ENCODE measurements around the gene IYD. TPM values are rescaled to one million over a fixed set of nuclear protein-coding genes. Genes with fewer than 3 reads are reported as not detected.

IYD gene, protein sequence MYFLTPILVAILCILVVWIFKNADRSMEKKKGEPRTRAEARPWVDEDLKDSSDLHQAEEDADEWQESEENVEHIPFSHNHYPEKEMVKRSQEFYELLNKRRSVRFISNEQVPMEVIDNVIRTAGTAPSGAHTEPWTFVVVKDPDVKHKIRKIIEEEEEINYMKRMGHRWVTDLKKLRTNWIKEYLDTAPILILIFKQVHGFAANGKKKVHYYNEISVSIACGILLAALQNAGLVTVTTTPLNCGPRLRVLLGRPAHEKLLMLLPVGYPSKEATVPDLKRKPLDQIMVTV
- not detected for total RNA-seq
- long read RNA-seq: 0 reads

DNA sequence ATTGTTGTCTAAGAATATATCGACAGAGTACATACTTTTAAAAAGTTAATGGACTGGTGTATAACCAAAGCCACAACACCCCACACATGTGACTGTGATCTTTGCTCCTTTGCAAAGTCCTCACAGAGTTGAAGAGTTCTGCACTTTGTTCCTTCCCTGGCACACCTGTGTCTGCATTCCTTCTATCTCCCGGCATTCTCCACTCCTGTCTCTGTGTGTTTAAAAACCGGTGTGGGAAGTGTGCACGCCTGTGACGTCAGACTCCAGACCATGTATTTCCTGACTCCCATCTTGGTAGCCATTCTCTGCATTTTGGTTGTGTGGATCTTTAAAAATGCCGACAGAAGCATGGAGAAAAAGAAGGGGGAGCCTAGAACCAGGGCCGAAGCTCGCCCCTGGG lies at the start of gene IYD:
IYD (plus strand) TSS at position 251 of the 400 bp plus-strand sequence; CDS start at position 271, 20 bp downstream.
- intact Hi-C loops (cut with DNase I): no loop called here
- ATAC-seq (ENCODE audit: poor library complexity): no peak

DNA sequence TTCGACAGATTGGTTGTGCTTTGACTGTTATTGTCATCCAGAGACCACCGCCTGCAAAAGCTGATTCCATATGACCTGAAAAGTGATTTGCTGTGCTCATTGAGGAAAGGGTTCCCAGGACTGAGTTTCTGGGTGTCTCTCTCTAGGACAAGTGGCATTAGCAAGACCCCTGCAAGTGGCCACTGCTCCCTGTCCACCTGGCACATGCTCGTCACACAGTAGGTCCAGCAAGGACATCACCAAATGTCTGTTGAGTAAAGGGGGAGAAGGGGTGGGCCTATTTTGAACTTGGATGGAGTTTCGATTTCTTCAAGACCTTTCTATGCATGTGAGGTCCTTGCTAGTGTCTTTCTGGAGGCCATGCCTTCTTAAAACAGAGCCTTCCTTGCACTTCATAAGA lies 48.9 kb upstream of the IYD start:
- intact Hi-C loops (cut with DNase I): loop anchor here (5.0 kb wide), 1 partner anchor 178 kb away; the partner anchor contains the start of gene PPP1R14C
- no peak for ATAC-seq (ENCODE audit: poor library complexity)
- no peak for DNase-seq

More for the DNA sequence above, at the start of gene IYD:
- no peak for DNase-seq

DNA sequence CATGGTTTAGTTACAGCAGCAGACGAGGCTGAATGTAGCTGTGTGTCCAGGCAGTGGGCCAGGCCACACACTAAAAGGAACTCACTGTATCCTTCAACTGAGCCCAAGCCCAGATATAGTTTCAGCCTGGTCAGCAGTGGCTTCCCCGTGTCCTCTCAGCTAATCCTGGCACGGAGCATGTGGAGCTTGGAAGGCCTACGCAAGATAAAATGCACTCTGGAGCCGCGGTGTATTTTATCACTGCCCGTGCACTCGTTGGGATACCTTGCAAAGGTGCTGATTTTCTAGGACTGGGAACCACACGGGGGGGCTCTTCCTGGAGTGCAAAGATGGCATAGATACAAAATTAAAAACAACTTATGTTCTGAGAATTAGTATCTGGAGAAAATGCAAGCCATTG lies 48.4 kb upstream of the IYD start:
- DNase-seq (peak; percentile 83), ATAC-seq (ENCODE audit: poor library complexity) (peak; percentile 98)
- intact Hi-C loops (cut with DNase I): loop anchor here (5.0 kb wide), 1 partner anchor 178 kb away; the partner anchor contains the start of gene PPP1R14C

DNA sequence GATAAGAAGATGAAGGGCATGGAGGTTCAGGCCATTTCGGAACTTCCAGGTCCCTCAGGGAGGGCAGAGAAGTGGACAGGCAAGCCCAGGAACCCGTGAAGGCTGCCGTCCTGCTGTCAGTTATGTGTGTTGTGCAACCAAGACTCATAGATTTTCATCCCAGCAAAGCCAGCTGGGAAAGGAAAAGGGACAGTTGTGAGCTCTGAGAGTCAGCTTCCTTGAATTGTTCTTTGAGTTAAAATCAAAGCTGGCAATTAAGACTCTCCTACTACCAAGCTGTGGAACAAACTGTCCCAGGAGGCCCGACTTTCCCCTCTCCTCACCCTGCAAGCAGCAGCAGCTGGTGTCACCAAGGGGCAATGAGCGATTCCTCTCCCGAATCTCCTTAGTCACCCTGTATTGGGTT lies 46.3 kb upstream of the IYD start:
- intact Hi-C loops (cut with DNase I): loop anchor here (5.0 kb wide), 1 partner anchor 180 kb away; the partner anchor contains the start of gene PPP1R14C
- no peak for ATAC-seq (ENCODE audit: poor library complexity)
- DNase-seq: no peak

DNA sequence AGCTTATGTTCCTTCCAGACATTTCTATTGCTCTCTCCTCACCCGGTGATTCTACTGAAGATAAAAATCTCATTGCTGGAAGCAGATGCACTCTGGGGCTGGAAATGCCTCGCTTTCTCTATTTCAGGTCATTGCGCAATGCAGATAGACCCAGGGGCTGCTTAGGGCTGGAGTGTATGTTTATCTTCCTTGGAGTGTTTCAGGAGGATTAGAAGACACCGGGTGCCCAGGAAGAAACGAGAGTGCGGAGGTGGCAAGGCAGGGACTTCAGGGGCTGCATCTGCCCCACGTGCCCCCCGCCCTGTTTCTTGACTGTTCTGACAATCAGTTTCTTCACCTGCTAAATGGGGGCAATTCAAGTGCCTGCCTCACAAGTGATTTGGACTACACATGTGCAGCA lies 45.6 kb upstream of the IYD start:
- no peak for DNase-seq
- no peak for ATAC-seq (ENCODE audit: poor library complexity)
- intact Hi-C loops (cut with DNase I): loop anchor here (5.0 kb wide), 1 partner anchor 181 kb away; the partner anchor contains the start of gene PPP1R14C

DNA sequence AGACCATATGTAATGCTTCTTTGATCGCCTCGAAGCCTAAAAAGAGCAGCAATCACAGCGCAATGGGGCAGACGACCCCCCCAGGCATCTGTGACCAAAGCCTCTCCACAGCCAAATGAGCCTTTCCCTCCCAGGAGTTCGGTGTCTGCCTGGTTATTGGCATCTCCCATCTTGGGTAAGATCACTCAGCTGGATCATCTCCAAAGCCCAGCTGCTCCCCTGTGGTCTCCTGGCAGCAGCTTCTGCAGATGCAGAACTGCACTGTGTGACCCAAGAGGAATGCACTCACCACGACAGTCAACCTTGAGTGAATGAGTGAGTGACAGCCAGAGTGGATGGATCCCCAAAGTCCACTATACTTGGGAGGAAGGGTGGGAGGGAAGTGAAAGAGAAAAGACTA lies 44.8 kb upstream of the IYD start:
- DNase-seq (no peak), ATAC-seq (ENCODE audit: poor library complexity) (no peak)
- intact Hi-C loops (cut with DNase I): loop anchor here (5.0 kb wide), 1 partner anchor 182 kb away; the partner anchor contains the start of gene PPP1R14C

DNA sequence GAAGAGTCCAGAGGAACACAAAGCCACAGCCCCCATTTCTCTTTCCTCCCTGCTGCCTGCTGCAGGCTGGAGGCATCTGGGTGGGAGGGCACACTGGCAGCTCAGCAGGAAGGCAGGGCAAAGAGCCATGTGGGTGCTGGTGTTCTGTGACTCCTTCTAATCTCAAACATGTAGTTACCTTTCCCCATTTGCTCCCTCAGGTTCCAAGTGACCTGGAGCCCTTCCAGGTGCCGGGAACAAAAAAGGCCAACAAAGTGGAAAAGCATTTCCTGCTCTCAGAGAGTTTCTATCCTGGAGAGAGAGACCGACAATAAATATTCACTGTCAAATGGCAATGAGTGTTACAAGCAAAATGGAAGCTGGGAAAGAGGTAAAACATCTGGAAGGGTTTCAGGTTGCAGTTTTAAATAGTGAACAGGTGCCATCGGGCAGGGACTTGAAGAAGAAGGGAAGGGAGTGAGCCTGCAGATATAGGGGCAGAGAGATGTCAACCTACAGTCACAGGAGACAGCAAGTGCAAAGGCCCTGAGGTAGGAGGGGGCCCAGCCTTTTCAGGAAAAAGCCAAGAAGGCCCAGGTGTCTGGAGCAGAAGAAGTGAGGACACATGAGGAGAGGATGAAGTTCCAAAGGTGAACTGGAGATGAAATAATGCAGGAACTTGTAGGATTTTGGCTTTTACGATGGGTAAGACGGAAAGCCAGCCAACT lies 43.6 kb upstream of the IYD start:
- ATAC-seq (ENCODE audit: poor library complexity) (no peak), DNase-seq (no peak)
- intact Hi-C loops (cut with DNase I): no loop called here

DNA sequence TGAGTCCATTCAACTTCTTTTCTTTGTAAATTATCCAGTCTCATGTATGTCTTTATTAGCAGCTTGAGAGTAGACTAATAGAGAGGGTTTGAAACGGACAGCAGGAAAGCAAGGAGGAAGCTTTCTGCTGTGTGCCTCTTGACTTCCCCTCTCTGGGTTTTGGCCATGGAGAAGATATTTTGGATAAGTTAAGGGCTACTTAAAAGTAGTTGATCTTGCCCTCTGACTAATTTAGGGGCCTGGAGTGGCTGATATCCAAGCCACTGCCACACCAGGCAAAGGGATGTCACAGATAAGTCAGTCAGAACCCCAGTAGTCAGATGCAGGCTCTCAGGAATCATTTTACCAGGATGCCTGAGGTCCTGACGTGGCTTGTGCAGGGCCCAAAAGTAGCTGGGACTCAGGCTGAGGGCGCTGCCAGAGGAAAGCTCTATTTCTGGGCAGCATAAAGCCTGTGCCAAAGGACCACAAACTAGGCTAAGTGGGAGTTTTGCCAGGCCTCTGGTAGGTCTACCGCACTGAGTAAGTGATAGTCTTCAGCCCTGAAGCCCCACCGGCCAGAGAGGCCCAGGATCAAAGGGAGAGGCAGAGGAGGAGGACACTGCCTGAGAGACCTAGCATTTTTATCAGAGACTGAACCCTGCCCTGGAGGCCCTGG lies 41.6 kb upstream of the IYD start:
- intact Hi-C loops (cut with DNase I): no loop called here
- DNase-seq (no peak), ATAC-seq (ENCODE audit: poor library complexity) (peak; percentile 89)

DNA sequence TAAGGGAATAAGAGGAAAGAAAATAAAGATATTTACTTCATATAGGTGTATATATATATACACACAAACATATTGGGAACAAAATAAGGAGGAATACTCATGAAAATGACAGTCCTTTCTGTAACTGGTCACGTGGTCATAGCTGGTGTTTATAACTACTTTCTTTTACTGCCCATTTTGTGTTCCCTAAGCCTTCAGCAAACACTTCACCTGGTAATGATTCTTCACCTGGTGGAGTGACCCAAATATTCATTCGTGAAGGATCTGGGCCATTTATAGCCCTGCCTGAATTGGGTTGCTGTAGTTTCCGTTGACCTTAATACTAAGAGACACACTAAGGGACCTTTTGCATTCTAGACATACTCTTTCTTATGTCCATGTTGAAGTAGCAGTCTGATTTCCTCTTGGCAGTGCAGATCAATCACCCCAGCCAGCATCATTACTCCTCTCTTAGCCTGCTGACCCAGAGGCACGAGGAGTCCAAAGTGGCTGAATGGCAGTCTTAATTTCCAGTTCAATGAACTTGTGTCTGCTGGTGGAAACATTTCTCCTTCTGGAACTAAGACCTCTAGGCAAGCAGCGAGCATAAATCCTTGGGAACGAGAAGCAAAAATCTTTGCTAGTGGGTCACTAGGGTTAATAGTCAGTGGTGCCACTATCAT lies 39.9 kb upstream of the IYD start:
- no peak for ATAC-seq (ENCODE audit: poor library complexity)

DNA sequence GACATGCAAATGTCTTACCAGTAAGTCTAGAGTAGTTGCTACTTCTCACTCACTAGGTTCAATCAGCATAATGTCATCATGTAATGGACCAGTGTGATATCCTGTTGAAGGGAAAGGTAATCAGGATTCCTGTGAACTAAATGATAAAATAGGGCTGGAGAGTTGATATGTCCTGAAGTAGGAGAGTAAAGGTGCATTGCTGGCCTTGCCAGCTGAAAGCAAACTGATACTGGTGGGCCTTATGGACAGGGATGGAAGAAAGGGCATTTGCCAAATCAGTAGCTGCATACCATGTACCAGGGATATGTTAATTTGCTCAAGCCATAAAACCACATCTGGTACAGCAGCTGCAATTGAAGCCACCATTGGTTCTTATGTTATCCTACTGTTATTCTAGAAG lies 37.5 kb upstream of the IYD start:
- intact Hi-C loops (cut with DNase I): loop anchor here (5.0 kb wide), 1 partner anchor 249 kb away; no protein-coding TSS in a partner anchor
- ATAC-seq (ENCODE audit: poor library complexity) (no peak), DNase-seq (no peak)

More for the DNA sequence above, 39.9 kb upstream of the IYD start:
- intact Hi-C loops (cut with DNase I): no loop called here
- no peak for DNase-seq

DNA sequence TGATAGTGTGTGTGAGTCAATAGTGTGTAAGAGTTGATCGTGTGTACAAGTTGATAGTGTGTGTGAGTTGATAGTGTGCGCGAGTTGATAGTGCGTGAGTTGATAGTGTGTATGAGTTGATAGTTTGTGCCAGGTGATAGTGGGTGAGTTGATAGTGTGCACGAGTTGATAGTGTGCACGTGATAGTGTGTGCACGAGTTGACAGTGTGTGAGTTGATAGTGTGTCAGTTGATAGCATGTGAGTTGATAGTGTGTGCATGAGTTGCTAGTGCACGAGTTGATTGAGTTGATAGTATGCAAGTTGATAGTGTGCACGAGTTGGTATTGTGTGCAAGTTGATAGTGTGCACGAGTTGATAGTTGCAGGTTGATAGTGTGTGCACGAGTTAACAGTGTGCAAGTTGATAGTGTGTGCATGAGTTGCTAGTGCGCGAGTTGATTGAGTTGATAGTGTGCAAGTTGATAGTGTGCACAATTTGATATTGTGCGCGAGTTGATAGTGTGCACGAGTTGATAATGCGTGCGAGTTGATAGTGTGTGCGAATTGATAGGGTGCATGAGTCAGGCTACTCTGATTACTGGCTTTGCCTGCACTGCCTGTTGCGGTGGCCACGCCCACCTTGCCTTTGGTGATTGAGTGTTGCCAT lies 35.8 kb upstream of the IYD start:
- DNase-seq (no peak), ATAC-seq (ENCODE audit: poor library complexity) (no peak)
- intact Hi-C loops (cut with DNase I): loop anchor here (5.0 kb wide), 1 partner anchor 251 kb away; no protein-coding TSS in a partner anchor

DNA sequence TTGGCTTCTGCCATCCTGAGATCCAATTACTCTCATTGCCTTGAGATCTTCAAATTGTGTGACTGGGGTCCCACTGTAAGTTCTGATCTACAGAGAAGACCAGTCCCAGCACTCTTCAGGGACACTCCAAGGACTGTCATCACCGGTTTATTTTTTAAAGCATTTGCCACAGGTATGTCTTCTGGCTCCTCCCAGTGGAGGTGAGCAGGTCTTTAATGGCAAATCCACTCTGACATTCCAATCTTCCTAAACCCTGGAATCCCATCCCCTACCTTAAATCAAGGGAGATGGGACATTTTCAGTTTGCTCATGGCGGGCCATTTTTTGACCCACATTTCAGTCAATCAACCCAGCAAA lies 35.2 kb upstream of the IYD start:
- ATAC-seq (ENCODE audit: poor library complexity): no peak

DNA sequence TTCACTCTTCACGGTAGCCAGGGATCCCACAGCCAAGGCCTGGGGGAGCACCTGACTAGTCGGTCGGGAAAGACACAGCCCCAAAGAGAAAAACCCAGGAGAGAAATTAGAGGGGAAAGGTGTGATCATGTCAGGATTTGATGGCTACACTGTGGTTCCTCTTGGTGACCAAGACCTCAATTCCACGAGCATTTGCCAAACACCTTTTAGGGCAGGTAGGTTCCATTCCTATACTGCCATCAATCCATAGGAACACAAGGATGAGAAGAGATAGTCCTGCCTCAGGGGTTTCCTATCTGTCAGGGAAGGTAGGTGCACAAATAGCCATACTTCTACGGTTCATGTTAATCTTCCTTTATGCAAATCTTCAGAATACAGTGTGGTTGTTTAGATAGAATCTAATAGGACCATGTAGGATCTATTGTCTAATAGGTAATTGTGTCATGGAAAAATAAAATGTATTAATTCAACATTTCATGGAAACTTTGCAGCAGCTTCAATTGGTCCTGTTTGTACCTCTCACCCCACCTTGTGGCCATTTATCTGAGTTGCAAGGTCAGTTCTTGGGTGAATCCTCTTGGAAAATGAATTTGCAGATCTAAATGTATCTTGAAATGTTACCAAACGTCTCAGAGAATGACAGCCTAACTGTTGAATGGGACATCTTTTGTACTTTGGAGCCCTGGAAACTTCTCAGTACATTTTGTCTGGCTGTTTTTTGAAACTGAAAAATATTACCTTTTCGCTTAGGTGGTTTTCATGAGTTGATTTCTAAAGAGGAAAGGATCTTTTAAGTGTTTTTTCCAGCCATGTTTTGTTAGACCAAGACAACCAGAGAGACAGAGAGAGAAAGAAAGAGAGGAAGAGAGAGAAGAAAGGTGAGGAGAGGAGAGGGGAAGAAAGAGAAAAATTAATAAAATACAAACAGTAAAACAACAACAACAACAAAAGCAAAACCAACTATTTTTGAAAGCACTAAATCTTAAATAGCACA lies 33.7 kb upstream of the IYD start:
- intact Hi-C loops (cut with DNase I): loop anchor here (5.0 kb wide), 1 partner anchor 253 kb away; no protein-coding TSS in a partner anchor
- no peak for DNase-seq
- no peak for ATAC-seq (ENCODE audit: poor library complexity)

More for the DNA sequence above, 35.2 kb upstream of the IYD start:
- no peak for DNase-seq
- intact Hi-C loops (cut with DNase I): loop anchor here (5.0 kb wide), 1 partner anchor 251 kb away; no protein-coding TSS in a partner anchor

DNA sequence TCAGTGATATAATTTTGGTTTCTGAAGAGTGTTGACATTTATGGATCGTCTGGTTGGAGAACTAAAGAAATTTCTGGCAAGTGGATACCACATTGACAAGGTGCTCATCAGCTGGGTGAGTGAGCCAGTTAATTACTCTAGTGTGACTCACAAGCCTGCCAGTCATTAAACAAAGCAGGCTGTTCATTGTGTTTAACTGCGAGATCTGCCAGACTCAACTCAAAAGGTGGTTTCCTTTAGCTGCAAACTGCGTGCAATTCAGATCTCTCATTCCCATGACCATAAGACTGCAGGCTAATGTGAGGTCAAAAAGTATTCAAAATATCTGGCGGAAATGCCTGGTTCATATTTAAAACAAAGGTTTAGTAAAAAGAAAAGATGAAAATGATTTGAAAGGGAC lies 32.5 kb upstream of the IYD start:
- intact Hi-C loops (cut with DNase I): no loop called here
- ATAC-seq (ENCODE audit: poor library complexity): no peak
- no peak for DNase-seq

DNA sequence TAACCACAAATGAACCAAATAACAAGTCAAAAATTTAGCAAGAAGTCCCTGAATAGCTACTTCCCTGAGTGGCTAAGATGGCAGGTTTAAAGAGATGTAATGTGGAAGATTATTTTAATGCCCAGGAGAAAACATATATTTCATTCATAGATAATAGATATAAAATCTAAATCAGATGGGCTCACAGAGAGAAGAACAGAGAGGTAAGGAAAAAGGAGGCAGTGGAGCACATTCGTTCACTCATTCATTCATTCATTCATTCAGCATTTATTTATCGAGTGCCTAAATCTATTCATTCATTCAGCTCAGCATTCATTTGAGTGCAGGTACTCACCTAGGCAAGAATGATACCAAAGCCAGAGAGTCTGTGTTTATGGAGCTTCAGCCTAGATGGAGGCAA lies 32.1 kb upstream of the IYD start:
- ATAC-seq (ENCODE audit: poor library complexity): no peak
- DNase-seq: no peak
- intact Hi-C loops (cut with DNase I): no loop called here

DNA sequence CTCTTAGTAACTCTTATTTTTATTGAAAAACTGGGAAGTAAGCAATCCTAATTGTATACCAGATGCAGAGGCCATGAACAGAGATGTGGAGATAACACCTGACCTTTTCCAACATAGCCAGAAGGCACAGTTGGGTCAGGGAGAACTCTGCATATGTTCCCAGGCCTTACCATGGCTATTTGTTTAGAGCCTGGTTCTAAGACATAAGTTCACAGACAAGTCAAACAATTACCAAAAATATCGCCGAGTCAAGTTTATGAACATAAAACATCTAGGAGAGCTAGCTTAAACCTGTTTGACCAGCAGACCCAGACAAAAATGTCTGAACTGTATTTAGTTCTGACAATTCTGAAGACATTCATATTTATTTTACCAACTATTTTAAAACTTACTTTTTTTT lies 26.7 kb upstream of the IYD start:
- intact Hi-C loops (cut with DNase I): no loop called here
- no peak for ATAC-seq (ENCODE audit: poor library complexity)
- no peak for DNase-seq

DNA sequence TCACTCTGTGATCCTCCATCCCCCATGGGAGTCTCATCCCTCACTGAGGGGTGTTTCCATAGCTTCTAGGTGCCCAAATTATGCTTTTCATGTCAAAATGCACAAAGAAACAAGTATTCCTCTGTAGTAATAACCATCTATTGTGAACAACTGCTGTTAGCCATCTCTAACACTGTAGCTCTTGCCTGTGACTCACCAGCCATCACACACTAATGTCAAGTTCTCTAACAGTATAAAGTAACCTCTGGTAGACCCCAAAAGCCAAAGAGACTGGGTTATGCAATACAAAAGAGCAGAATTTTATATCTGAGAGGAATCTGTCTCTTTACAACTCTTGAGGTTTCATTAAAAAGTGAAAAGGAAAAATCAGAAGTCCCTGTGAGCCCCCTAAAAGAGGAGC lies 25.4 kb upstream of the IYD start:
- ATAC-seq (ENCODE audit: poor library complexity) (no peak), DNase-seq (no peak)
- intact Hi-C loops (cut with DNase I): no loop called here
